ENCODE data around the gene NKAIN1.
"Not testable (repeated sequence)": the region's sequence is repeated elsewhere in the genome, so short reads cannot be mapped to it uniquely, and the experiment has no call there.

Gene NKAIN1

DNA sequence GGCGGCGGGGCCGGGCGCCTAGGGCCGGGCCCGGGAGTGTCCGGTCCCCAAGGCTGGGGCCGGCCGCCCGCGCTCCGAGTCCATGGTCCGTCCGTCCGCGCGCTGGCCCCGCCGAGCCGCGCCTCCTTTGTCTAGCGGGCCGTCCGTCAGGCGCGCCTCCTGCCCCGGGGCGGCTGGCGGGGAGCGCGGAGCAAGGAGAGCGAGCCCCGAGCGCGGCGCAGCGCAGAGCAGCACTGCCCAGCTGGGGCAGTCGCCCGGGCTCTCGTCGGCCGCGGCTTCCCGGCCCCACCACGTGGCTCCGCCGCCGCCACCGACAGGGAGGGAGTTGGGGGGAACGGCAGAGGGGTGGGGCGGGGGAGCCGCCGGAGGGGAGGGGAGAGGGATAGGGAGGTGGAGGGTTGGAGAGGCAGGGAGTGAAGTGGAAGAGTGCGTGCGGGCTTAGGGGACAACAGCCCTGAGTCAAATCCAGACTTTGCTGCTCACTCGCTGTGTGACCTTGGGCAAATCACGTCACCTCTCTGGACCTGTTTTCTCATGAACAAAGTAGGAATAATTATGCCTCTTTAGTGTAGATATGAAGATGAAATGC, at the start of gene NKAIN1:
Gene NKAIN1 (minus strand): TSS at position 235 of the 589 bp plus-strand sequence. CDS start 340 bp downstream, outside the sequence.
- no peak for DNase-seq

DNA sequence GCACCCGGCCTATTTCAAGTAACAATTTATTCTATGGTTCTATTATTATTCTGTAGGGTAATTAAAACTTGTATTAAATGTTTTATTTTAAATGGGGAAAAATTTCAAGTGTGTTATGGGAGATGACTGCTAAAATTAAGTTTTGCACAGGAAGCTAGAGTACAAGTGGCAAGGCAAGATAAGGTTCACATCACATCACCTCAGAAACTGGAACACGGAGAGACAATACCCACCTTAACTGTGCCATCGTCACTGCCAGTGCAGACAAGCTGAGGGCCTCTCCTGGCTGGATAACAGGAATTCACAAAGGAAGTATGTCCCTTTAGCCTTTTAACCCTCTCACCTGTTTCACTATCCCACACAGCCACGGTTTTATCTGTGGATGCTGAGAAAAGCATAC, 49.3 kb upstream of the NKAIN1 start:
- no peak for DNase-seq

DNA sequence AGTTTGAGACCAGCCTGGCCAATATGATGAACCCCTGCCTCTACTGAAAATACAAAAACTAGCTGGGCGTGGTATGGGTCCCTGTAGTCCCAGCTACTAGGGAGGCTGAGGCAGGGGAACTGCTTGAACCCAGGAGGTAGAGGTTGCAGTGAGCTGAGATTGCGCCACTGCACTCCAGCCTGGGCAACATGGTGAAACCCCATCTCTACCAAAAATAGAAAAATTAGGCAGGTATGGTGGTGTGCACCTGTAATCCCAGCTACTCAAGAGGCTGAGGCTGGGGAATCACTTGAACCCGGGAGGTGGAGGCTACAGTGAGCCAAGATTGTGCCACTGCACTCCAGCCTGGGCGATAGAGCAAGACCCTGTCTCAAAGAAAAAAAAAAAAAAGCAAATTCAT, 48.1 kb upstream of the NKAIN1 start:
- DNase-seq, result not testable (repeated sequence)

DNA sequence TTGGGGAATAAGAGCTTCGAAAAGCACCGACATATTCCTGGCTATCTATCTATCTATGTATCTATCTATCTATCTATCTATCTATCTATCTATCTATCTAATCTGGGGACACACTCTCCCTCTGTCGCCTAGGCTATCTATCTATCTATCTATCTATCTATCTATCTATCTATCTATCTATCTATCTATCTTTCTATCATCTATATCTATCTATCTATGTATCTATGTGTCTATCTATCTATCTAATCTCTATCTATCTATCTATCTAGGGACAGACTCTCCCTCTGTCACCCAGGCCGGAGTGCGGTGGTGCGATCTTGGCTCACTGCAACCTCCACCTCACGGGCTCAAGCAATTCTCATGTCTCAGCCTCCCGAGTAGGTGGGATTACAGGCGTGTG, 42.7 kb upstream of the NKAIN1 start:
- not testable (repeated sequence) for DNase-seq

DNA sequence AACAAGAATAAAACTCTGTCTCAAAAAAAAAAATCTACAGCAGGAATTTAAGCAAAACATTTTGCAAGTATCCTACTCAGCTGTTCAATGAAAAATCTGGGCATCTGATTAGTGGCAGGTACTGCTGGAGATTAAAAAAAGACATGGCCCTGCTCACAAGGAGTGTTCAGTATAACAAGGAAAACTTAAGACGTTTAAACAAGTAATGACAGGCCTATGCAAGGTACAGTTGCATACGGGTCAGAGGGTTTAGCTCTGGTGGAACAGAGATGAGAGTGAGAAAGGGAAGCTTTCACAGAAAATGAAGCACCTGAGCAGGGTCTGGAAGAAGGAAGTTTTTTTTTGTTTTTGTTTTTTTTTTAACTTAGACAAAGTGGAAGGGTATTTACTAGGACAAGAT, 33.9 kb upstream of the NKAIN1 start:
- DNase-seq, result no peak

DNA sequence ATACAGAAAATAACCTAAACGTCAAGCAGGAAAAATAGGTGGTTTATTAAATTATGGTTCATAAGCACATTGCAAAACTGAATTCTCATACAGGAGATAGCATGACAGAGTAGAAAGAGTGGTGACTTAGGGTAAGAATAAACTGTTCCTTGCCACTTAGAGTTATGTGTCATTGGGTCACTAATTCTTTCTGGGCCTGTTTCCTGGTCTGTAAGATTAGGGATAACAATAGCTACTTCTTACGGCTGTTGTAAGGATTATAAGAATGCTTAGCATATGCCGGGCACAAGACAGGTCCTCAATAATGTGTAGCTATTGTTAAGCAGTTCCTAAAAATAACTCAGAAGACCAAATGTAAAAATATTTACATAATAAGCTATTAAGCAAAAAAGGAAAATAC, 32.7 kb upstream of the NKAIN1 start:
- DNase-seq, result no peak

DNA sequence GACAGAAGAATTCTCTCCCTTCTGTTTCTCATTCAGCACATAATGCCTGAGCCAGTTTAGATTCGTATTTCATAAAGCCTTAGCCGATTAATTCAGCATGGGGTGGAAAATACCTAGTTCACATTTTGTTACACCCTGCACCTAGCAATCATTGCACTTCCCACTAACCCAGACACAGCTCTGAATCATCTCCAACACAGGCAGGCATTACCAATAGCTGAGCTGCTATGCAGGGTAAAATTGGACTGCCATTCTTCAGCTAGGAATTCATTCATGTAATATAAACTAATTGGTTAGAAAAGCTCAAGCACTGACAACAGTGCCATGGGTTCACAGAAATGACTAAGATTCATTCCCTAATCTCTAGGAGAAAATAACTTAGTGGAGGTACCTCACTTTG, 26.9 kb upstream of the NKAIN1 start:
- no peak for DNase-seq

DNA sequence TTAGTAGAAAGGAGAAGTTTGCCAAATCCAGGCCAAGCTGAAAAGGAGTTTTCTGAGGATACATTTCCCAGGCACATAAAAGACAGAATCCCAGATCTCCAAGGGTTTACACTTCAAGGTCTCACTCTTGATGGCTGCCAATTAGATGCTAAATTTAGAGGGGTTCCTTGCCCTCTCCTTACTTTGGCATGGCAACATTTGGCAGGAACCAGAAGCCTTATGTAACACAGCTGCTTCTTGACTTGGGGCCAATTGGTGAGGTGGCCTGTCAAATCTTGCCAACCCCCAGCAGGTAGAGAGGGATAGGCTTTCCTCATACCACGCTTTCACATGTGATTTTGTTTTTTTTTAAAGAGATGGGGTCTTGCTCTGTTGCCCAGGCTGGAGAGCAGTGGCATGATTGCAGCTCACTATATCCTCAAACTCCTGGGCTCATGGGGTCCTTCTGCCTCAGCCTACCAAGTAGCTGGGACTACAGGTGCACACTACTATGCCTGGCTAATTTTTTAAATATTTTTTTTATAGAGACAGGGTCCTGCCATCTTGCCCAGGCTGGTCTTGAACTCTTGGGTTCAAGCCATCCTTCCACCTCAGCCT, 25.2 kb upstream of the NKAIN1 start:
- DNase-seq, result peak; percentile 63

DNA sequence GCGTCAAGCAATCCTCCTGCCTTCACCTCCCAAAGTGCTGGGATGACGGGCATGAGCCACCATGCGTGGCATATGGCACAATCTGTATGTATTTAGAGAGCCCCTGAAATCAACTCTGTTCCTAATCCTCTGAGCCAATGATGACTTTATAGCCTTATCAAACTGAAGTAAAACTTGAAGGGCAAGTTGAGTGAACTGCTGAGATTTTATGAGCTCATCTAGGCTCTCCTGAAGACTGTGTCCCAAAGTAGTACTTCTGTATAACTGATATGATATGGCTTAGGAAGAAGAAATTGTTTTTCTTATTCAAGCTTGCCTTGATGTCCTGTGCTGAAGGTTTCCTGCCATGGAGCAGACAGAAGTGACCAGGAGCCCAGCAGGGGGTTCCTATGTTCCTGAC, 23.7 kb upstream of the NKAIN1 start:
- no peak for DNase-seq

DNA sequence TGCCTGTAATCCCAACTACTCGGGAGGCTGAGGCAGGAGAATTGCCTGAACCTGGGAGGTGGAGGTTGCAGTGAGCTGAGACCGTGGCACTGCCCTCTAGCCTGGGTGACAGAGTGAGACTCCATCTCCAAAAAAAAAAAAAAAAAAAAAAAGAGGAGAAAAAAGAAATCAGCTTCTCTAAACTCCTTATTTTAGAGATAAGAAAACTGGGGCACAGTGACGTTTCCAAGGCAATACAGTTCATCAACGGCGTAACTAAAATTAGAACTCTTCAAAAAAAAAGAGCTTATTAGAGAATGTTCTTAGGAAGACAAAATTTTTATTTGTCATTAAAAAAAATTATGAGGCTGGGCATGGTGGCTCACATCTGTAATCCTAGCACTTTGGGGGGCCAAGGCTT, 22.7 kb upstream of the NKAIN1 start:
- not testable (repeated sequence) for DNase-seq

DNA sequence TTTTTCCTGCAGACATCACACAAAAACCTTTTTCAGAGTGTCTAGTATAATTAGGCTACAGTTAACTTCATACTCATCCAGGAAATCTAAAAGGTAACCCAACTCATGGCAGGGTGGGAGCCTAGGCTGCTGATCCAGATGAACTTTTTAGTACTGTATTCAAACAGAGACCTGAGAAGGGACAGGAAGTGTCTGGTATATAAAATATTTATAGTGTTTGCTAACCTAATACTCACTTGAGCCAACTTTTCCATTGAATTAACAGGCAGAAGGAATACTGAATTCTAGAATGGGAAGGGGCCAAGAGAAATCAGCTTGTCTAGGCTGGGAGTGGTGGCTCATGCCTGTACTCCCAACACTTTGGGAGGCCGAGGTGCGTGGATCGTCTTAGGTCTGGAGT, 22.2 kb upstream of the NKAIN1 start:
- no peak for DNase-seq

DNA sequence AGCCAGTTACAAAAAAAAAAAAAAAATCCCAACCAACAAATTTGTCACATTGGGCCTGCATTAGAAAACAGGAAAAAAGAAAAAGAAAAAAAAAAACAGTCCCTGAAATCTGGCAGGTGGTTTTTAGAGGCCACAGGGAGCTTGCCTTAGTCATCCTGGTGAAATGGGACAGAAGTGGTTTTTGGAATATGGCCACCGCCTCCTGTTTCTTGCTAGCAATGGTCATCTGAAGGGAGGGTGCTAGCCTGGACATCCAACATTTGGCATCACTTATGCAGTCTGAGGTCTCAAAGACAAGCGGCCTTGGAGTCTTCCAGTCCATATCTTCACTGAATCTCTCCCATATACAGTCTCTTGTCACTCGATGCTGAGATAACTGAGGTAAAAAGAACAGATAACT, 20.1 kb upstream of the NKAIN1 start:
- no peak for DNase-seq

DNA sequence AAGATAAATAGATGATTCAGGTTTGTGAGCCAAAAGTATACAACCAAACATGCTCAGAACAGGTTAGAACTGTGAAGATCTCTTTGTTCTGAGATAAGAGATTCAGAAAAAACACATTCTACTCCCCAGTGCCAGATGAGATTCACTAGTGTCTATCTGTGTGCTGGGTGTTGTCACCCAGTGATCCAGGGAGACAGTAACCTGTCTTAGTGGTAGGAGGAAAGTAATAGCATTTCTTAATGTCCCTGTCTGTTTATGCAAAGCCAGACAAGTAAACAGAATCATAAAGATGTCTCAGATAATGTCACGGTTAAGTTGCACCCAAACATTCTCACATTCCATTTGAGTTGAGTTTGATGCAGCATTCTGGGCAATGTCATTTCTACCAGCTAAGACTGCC, 18.9 kb upstream of the NKAIN1 start:
- no peak for DNase-seq

DNA sequence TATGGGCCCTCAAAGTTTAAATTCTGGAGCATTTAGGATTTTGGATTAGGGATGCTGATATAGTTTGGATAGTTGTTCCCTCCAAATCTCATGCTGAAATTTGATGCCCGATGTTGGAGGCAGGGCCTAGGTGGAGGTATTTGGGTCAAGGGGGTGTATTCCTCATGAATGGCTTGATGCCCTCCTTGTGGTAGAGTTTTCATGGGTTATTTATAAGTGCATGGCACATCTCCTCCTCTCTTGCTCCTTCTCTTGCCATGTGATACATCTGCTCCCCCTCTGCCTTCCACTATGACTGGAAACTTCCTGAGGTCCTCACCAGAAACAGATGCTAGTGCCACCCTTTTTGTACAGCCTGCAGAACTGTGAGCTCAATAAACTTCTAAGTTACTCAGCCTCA, 17.5 kb upstream of the NKAIN1 start:
- DNase-seq, result no peak

DNA sequence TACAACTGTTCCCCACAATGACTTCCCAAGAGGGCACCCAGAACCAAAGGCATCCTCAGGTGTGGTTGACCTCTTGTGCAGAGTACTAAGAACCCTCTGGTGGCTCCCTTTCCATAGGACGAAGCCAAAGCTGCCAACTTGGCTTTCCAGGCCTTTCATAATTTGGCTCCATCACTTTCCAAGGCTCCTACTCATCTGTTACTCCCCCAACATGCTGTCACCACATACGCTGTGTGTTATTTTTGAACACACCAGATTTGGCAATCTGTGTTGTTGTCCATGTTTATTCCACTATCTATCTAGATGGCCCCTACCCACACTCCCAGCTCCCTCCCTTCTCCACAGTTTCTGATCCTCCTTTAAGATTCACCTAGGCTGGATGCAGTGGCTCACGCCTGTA, 10.2 kb upstream of the NKAIN1 start:
- DNase-seq, result no peak

DNA sequence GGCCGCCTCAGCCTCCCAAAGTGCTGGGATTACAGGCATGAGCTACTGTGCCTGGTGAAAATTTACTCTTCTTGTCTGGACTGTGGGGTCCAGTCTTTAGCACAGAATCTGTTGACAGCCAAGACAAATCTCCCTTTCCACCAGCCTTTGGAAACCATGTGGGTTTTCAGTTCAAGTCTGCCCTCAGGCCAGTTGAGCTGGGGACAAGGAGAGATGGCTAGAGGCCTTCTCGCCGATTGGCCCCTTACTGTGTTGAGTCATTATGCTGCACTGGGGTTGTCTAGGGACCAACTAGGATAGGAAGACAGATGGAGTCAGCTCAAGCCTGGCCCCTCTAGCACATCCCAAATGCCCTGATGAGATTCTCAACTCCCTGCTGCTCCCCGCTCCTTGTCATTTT, 8.6 kb upstream of the NKAIN1 start:
- no peak for DNase-seq

DNA sequence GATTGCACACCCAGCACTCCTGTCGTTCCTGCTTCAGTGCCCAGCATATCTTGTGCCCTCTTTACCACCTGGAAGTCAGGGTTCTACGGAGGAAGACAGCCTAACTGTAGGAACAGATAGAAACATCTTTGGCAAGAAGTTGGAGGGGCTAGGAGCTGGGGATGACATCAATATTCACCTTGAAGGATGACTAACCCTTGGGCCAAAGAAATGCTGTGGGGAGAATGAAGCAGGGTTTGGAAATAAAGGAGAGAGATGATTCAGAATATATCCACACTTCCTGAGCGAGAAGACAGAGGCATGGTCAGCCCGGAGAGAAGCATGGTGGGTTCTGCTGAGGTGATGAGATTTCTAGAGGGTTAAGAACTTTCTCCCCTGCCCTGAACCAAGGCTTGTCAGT, 4.6 kb upstream of the NKAIN1 start:
- DNase-seq, result no peak

DNA sequence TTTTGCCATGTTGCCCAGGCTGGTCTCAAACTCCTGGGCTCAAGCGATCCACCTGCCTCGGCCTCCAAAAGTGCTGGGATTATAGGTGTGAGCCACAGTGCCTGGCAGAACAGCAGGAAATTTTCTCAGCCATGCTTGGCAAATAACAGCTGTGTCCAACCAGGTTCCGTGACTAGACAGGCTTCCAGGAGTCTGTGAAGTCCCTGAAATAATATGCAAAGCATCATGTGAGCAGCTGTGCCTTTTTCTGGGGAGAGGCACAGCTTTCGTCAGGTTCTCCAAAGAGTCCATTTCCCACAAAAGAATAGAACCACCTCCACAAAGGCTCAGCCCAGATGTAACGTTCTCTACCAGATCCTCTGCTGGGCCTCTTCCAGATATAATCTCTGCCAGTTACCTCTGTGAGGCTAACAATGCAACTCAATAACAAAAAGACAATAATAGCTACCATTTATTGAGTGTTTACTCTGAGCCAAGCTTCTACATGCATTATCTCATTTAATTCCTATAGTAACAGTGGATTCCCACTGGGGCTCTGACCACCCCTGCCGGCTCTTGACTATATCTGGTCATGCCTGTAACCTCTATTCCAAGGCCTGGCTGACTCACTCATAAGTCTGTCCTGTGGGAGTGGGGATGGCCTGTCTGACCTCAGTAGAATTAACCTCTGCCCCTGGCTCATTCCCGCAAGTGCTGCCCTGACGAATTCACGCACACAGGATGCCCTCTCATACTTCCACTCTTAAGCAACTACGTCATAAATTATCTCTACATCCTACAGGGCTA, 4.0 kb upstream of the NKAIN1 start:
- DNase-seq, result no peak

DNA sequence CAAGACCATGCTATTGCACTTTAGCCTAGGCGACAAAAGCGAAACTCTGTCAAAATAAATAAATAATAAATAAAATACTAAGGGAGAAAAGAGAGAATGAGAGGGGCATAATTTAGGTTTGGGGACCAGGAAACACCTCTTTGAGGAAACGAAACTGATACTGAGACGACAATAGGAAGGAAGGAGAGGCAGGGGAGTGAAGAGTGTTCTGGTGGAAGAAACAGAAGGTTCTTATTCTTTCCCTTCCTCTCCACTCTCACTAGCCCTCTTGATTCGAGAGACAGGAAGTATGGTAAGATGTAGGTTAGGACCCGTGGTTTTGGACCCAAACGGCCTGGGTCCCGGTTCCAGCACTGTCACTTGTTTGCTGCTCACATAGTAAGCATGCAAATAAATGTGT, 1.6 kb upstream of the NKAIN1 start:
- DNase-seq, result no peak

DNA sequence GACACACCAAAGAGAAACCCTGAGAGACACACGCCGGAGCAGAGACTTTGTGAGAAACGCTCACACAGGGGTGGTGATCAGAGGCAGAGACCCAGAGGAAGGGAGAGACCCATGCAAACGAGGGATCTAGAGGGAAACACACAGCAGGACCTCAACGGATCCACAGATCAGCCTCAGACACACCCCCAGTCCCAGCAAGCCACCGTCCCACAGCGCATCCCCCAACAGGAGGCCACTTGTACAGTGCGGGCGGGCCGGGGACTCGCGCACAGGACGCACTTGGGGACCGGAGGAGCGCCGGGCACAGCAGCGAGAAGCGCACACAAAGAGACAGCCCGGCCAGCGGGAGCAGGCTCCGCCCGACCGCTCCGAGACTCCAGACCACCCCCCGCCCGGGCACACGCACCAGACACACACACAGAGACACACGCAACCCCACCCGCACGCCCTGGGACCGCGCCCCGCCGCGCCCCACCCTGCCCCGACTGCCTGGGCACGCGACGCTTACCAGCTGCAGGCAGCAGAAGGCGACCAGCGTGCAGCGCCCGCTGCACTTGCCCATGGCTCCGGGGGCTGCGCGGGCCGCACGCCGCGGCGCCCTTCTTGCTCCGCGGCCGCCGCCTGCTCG, 587 bp downstream of the NKAIN1 start:
- DNase-seq, result no peak

DNA sequence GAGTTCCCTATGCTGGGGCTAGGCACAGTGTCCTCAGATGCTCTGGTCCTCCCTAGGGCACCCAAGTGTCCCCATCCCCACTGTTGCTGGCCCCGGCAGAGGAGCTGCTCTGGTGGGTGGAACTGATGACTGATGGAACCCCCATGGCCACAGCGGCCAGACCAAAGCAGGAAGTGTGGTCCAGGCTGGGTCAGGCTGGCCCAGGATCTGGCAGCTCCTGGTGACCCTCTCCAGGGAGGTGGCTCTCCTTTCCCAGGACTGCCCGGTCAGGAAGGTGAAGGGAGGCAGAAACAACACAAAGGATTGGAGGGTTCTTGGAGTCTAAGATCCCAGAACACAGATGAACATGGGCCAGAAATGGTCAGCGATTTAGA, 1.1 kb downstream of the NKAIN1 start:
- DNase-seq, result no peak

DNA sequence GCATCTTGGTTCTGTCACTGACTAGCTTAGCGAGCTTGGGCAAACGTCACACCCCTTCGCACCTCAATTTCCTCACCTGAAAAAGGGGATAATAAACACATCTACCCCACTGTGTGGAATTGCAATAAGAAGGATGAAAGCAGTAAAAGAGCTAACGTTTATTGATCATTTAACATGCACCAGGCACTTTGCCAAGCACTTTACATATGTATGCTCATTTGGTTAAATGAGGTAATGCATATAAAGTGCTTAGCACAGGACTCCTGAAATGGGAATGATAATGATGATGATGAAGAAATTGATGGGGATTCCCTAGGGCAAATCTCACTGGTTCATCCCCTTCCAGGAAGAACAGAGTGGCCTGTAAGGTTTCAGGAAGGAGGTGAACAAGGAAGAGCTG, 4.8 kb downstream of the NKAIN1 start:
- no peak for DNase-seq

DNA sequence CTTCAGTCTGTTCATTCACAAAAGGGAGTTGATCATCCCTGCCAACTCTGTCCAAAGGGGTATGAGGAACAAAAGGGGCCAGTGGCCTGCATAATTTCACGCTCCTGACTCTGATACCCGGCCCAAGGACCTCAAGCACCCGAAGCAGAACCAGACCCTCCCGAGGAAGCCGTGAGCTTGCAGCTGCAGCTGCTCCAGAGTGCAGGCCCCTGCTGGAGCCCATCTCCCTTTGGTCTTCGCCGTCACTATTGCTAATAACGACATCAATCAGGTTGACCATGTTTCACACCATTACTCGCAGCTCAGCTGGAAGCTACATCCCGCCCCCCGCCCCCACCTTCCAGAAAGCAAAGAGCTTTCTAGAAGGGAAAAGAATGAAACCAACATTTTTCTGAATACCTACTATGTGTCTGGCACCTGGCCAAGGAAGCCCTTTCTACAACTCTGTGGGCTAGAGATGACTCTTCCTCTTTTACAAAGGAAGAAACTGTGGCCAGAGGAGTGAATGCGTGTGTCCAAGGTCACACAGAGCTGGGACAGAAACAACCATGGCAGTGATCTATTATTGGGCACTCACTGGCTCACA, 5.5 kb downstream of the NKAIN1 start:
- no peak for DNase-seq

DNA sequence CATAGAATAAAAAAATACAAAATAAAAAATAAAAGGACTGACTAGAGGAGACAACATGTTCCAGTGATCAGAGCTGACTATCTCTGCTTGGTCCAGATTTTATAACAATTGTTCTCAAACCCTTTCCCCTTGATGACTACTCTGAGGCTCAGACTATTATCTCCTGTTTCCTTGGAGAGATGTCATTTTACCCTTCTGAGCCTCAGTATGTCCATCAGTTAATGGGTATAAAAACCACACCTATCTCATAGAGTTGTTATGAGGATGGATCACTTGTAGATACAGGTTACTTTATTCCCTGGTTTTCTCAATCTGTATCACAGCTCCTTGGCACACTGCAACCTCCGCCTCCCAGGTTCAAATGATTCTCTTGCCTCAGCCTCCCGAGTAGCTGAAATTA, 7.0 kb downstream of the NKAIN1 start:
- DNase-seq, result no peak
